GM21528 (cell line): Measurements from ENCODE around the gene BMAL2.

ENCODE experiments used
- ATAC-seq: cut with Tn5 transposase; IDR thresholded peaks from one replicate; pipeline ENCODE4 v1.9.1; 2021; ENCODE audit warnings: mild to moderate bottlenecking, moderate library complexity; ENCODE audit not compliant: unreplicated experiment, low FRiP score

Gene BMAL2

GRCh38 chr12:27351476-27351875 is 18.8 kb downstream of the BMAL2 start:
- no peak for ATAC-seq

GRCh38 chr12:27355486-27355885 is 22.9 kb downstream of the BMAL2 start:
- no peak for ATAC-seq

- no peak for ATAC-seq
These were observed 23.3 kb downstream of the BMAL2 start for GRCh38 chr12:27355979-27356378.

- ATAC-seq: no peak
These were observed 27.1 kb downstream of the BMAL2 start for GRCh38 chr12:27359578-27360340.

- no peak for ATAC-seq
These were observed 28.7 kb downstream of the BMAL2 start for GRCh38 chr12:27361372-27361771.

- no peak for ATAC-seq
These were observed 34.0 kb downstream of the BMAL2 start for GRCh38 chr12:27366621-27367020.

GRCh38 chr12:27367078-27367477 is 34.4 kb downstream of the BMAL2 start:
- ATAC-seq: no peak

GRCh38 chr12:27382171-27382795 is 49.6 kb downstream of the BMAL2 start:
- ATAC-seq: no peak
